Stimulated activated naive CD4-positive, alpha-beta T cell treated with Interleukin-2 at 50 U/mL for 16 hours (primary cell): ENCODE data around the gene SRSF4.
"Not testable (repeated sequence)": the region's sequence is repeated elsewhere in the genome, so short reads cannot be mapped to it uniquely, and the experiment has no call there.

Source experiments
- DNase-seq: peaks from one replicate; lab custom pipeline; 2025; lab: John Stamatoyannopoulos, UW

Gene SRSF4

DNA sequence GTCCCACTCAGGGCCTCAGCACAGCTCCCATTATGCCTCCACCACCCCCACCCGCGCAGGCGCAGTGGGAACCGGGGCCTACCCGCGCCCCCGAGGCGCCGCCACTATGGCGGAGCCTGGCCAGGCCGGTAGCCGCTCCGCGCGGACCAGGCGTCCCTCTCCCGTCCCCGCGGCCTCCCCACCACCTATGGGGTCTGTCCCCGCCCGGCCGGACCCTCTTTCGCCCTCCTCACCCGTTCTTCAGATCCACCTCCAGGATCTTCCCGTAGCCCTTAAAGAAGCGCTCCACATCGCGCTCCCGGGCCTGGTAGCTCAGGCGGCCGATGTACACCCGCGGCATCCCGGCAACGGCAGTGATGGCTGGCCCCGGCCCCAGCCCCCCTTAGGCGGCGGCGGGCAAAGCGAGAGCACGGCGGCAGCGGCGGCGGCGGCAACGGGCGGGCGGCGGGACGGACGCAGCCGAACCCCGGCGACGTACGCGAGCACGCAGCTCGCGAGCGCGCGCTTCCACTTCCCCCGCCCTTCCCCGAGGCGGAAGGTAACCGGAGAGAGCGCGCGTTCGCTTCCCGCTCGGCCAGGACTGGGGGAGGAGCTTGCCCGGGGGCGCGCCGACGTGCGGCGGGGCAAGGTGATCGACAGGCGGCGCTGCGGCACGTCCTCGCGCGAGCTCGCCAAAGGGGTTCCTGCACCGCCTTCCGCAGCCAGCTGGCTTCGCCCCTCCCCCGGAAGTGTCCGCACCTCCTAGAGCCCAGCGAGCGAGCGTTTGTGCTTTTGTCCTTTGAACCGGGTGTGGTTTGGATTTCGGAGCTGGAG lies at the start of gene SRSF4:
TSS of gene SRSF4 (minus strand) at position 488 of the 813 bp plus-strand sequence. CDS start at position 340, 148 bp downstream.
- DNase-seq: peak; percentile 98

- DNase-seq: peak; percentile 91
These were observed 49.1 kb upstream of the SRSF4 start, which contains the start of gene MECR for GRCh38 chr1:29230553-29231378. Gene MECR (minus strand): TSS chr1:29230934. CDS start chr1:29230906, 28 bp downstream.

- no peak for DNase-seq
These were observed 48.5 kb upstream of the SRSF4 start for GRCh38 chr1:29230204-29230552.

DNA sequence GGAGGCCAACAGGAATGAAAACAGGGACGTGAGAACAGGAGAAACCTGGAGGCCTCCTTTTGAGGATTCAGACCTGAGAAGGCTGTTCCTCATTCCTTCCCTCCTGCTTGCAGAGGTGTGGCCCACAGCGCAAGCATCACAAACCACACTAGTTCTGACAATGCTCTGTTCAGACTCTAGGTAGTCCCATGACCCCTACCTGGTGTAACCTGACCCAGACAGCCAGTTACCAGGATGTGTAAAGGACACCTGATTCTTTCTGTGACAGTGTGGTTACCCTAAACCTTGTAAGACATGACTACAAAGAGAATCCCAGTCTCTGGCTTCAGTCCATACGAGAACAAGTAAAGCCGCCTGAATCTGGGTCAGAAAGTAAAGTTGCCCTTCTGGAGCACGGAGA lies 45.8 kb upstream of the SRSF4 start:
- DNase-seq: no peak

DNA sequence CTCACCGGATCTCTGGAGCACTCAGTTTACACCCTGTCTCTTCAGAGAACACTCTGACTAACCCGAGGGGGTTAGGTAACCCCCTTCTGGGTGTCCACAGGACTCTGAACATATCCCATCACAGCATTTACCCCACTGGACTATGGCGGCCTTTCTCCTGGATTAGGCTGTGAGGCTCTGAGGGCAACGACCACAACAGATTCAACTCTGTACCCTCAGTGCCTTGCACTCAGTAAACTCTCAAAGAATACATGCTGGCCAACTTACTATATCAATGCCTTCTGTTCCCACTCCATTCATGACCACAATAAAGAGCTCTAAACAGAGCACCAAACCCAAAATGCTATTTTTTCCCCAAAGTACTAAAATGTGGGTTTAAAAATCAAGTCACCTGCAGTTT lies 43.7 kb upstream of the SRSF4 start:
- DNase-seq: no peak

DNA sequence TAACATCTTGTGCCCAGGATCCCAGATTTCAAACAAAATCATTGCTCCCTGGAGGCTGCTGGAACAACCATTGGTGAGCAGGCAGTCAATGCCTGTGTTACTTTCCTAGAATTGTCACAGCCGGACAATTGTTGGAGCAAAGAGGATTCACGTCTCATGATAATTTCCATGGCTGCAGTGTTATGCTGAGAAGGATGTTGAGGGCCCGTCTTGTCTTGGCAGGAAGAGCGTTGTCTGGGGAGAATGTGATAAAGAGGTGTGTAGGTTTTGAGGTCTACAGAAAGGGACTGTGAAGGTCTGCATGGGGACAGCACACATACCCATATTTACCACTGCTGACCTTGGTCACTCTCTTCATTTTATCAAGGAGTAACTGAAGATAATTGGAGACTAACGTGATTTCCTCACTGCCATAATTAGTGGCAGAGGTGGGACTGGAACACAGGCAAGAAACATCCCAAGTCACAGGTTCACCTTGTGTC lies 42.7 kb upstream of the SRSF4 start:
- DNase-seq: no peak

- DNase-seq: no peak
These were observed 41.8 kb upstream of the SRSF4 start for GRCh38 chr1:29223521-29223920.

DNA sequence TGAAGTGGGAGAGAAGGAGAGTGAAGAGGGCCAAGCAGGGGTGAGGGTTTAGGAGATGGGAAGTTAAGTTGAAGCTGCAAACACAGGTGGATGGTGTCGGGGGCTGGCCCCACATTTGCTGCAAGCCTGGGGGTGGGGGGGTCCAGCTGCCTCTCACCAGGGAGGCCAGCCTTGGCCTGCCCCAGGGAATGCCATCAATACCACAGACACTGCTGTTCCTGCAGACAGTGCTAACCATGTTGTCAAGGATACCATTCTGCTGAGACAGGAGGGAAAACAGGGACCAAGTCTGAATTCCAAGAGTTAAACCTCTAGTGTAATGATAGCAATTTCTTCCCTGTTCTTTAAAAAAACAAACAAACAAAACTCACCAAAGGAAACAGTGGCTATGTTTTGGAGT lies 41.0 kb upstream of the SRSF4 start:
- no peak for DNase-seq

DNA sequence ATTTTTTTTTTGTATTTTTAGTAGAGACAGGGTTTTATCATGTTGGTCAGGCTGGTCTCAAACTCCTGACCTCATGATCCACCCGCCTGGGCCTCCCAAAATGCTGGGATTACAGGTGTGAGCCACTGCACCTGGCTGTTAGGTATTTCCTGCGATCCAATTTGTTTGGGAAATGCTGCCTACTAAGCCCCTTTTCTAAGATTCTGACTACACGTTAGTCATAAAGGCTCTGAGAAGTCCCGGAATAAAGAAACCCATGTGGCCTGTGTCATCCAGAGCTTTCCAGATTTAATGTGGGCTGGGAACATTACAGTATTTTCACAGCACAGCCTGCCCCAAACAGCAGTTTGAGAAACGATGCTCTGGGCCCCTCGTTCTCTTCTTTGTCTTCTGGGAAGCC lies 40.6 kb upstream of the SRSF4 start:
- DNase-seq: not testable (repeated sequence)

DNA sequence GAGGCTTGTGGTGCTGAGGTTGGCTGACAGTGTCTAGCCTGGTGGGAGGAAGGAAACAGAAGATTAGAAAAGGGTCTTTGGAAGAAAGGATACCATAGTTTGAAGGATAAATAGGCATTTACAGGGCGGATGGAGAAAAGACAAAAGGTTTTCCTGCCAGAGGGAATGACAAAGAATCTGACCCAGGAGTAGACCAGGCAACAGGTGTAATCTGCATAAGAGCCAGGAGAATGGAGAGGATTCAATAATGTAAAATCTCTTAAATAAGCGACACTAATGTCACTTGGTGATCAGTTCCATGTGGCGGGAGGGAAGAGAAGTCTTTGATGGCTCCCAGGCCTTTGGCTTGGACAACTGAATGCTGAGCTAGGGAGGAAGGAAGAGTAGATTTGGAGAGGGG lies 39.6 kb upstream of the SRSF4 start:
- no peak for DNase-seq

DNA sequence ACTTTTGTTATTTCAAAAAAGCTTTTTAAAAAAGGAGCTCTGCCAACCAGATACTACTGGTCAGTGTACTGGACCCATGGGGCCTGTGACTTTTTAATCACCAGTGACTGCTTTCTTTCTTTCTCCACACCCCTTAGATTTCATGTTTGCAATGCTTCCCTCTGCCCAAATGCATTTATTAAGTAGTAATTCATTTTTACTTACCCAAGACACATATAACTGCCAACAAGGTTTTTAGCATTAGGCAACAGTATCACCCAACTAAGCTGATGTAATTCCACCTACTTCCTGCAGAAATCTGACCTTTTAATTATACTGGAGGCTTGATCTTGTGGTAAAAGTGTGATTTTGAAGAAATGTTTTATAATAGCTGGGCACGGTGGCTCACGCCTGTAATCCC lies 36.5 kb upstream of the SRSF4 start:
- no peak for DNase-seq

GRCh38 chr1:29217633-29218032 lies 35.9 kb upstream of the SRSF4 start:
- DNase-seq: no peak

- no peak for DNase-seq
These were observed 31.4 kb upstream of the SRSF4 start for GRCh38 chr1:29213055-29213454.

DNA sequence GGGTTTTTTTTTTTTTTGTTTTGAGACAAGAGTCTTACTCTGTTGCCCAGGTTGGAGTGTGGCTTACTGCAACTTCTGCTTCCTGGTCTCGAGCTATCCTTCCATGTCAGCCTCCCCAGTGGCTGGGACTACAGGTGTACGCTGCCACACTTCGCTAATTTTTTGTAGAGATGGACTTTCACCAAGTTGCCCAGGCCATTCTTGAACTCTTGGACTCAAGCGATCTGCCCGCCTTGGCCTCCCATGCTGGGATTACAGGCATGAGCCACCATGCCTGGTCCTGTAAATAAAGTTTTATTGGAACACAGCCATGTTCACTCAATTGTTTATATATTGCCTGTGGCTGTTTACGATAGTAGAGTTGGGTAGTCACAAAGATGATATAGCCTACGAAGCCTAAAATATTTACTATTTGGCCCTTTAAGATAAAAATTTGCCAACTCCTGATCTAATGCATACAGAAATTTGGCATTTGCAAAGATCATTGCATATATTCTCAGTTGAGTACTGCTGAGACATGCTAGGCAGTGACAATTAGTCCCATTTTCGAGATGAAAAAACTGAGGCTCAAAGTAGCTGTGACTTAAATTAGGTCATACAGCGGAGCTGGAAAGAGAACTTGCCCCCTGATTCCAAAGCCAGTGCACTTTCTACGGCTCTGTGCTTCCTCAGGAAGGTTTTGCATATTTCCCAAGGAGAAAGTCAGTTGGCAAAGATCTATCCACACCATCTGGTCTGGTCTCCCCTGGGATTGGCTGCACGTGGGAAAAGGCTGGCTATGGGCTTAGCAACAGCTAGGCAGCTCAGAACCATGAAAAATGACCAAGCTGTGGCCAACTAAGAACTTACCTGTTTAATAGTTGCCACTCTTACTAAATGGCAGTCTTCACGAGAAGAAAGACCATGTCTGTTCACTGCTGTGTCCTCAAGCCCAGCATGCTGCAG lies 29.7 kb upstream of the SRSF4 start:
- no peak for DNase-seq

GRCh38 chr1:29210278-29211085 lies 28.8 kb upstream of the SRSF4 start:
- DNase-seq: no peak

DNA sequence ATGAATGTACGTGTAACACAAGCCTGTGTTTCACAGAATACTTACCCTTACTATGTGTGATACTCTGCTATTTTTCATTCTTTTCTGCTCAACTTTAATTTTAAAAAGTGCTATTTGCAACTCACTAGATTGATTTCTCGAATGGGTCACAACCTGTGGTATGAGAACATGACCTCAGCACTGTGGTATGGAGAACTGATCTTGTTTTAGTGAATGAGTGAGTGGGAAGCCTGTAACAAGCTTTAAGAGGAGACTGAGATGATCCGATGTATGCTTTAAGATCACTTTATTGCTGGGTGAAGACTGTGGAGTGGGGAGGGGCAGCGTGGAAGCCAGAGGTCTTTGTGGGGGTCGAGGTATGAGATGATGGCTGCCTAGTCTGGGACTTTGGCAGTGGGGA lies 27.5 kb upstream of the SRSF4 start:
- no peak for DNase-seq

- no peak for DNase-seq
These were observed 26.7 kb upstream of the SRSF4 start for GRCh38 chr1:29208442-29208841.

GRCh38 chr1:29202584-29203340 lies 21.1 kb upstream of the SRSF4 start:
- peak; percentile 83 for DNase-seq

DNA sequence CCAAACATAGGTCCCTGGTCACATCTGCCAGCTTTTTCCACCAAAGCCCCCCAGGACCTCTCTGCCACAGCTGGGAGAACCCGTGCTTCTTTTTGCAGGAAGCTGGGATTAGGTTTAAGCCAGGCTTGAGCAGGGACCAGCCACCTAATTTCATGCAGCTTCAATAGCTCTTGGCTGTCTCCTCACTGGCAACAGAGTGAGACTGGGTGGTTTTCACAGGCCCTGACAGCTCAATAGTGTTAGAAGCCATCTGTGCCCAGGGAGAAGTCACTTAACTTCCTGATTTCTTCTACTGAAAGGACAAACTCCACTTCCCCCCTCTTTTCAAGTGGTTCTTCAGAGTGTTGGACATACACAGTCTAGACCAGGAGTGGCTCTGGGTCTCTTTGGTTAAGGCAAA lies 20.4 kb upstream of the SRSF4 start:
- no peak for DNase-seq

- DNase-seq: no peak
These were observed 19.9 kb upstream of the SRSF4 start for GRCh38 chr1:29201595-29202051.
